RWPE1 (cell line): ENCODE data around the gene CCDC157.

ENCODE experiments used
- CTCF ChIA-PET: fragments of 350-600 bp; sonication (Branson Sonifier 250); formaldehyde crosslinking; extraction: SDS; loops from one replicate; lab custom pipeline; 2021; lab: Yijun Ruan, JAX
- POLR2A ChIA-PET: fragments of 400-600 bp; formaldehyde crosslinking; extraction: SDS; loops from one replicate; lab custom pipeline; 2020; ENCODE audit warnings: antibody characterized with exemption; ENCODE audit not compliant: low non-redundant PET; lab: Yijun Ruan, JAX
- DNase-seq: peaks from one replicate; pipeline ENCODE4 v3.0.0; 2012; ENCODE audit warnings: low spot score
- H3K27ac ChIP-seq: fragments of 450-650 bp; 2 replicates; pipeline ENCODE4 v1.5.1; 2017
- TF ChIP-seq, protein P1 (sequence below): fragments of 450-650 bp; conservative IDR thresholded peaks from 2 replicates; pipeline ENCODE4 v1.5.1; 2017; ENCODE audit warnings: low read depth, mild to moderate bottlenecking

The CCDC157 gene

DNA sequence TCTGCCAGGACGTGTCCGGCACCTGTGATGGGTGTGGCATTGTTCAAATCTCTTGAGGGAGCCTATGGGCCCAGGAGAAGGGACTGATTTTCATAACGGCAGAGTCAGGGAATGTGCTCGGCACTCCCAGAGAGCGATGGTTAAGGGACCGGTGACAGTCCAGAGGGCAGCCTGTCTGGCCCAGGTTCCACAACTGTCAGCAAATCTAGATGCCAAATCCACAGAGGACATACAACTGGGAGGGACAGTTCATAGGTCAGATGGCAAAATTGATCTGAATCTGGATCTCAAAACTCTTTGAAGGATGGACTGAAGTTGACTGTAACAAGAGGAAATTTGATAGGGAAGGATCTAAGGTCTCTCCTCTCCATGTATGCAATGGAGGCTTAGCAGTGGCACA lies 47.5 kb downstream of the CCDC157 start:
- ChIA-PET CTCF (no interaction called here), POLR2A (no interaction called here)
- H3K27ac ChIP-seq, result peak overlapping the region; percentile 17; the same call in 1 of the 2 replicates
- no peak for DNase-seq
- TF ChIP-seq, protein P1, sequence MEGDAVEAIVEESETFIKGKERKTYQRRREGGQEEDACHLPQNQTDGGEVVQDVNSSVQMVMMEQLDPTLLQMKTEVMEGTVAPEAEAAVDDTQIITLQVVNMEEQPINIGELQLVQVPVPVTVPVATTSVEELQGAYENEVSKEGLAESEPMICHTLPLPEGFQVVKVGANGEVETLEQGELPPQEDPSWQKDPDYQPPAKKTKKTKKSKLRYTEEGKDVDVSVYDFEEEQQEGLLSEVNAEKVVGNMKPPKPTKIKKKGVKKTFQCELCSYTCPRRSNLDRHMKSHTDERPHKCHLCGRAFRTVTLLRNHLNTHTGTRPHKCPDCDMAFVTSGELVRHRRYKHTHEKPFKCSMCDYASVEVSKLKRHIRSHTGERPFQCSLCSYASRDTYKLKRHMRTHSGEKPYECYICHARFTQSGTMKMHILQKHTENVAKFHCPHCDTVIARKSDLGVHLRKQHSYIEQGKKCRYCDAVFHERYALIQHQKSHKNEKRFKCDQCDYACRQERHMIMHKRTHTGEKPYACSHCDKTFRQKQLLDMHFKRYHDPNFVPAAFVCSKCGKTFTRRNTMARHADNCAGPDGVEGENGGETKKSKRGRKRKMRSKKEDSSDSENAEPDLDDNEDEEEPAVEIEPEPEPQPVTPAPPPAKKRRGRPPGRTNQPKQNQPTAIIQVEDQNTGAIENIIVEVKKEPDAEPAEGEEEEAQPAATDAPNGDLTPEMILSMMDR, result no peak

DNA sequence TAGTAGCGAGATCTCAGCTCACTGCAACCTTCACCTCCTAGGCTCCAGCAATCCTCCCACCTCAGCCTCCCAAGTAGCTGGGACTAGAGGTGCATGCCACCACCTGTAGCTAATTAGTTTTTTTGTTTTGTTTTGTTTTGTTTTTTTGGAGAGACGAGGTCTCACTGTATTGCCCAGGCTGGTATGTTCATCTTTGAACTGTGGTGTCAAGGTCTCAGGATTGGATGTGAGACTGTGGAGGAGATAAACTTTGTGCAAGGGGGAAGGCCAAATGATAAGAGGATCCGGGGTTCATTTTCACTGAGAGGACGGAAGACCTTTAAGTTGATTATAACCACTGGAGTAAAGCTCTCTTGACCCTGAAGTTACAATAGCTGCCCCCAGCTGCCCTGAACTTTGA lies 48.9 kb downstream of the CCDC157 start:
- TF ChIP-seq, protein P1, result no peak
- no peak for DNase-seq
- ChIA-PET CTCF (no interaction called here), POLR2A (no interaction called here)
- no peak overlapping the region for H3K27ac ChIP-seq

DNA sequence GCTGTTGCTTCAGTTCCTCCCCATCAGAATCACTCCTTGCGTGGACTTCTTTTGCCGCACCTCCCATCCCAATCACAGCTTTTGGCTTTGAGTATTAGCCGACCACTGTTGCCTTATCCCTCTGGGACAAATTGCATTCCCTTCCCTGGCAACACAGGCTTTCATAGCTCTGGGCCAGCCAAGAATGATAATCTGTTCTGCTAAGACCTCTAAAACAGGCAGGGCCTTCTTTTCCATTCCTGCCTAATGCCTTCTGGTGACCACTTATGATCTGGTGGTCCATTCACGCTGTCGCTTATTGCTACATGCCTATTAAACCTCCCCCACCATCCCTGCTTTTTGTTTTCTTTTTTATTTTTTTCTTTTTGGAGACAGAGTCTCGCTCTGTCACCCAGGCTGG lies 49.6 kb downstream of the CCDC157 start:
- ChIA-PET CTCF (no interaction called here), POLR2A (no interaction called here)
- TF ChIP-seq, protein P1, result no peak
- H3K27ac ChIP-seq, result no peak overlapping the region
- no peak for DNase-seq

DNA sequence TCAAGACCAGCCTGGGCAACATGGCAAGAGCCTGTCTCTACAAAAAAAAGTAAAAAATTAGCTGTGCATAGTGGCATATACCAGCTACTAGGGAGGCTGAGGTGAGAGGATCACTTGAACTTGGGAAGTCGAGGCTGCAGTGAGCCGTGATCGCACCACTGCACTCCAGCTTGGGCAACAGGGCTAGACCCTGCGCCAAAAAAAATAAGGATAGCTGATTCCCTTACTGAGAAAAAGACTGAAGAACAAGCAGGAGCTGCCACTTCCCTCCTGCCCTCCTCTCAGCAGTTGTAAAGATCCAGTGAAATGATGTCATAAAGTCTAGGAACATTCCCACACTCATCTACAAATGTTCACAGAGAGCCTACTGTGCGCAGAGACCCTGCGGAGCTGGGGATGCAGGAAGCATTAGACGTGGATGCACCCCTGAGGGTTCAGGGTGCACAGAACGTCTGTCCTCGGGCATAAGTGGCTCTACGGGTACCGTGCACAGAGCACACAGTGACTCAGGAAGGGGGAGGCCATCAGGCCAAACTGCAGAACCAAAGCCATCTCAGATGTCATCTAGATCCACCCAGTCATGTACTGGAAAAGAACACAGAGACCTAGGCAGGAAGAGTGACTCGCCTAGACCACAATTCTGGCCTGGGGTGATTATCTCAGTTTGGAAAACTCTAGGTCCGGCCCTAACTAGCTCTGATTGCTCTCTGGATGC lies 51.7 kb downstream of the CCDC157 start:
- CTCF ChIA-PET, result no interaction called here
- DNase-seq, result no peak
- H3K27ac ChIP-seq, result peak overlapping the region; percentile 70
- POLR2A ChIA-PET, result no interaction called here
- TF ChIP-seq, protein P1, result no peak

DNA sequence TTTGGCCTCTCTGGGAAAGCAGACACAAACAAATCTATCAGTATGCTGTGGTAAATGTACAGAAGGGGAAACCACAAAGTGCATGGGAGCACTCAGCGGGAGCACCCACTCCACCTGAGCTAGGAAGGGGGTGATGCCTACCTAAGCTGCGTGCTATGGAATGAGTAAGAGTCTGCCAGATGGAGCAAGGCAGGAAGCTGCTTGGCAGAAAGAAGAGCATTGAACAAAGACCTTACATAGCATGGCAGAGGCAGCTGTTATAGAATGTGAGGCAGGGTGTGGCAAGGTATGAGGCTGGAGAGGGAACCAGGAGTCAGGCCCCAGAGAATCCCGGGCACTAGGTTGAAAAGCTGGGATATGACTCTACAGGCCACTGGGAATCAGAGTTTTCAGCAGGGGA lies 55.0 kb downstream of the CCDC157 start:
- H3K27ac ChIP-seq, result peak overlapping the region; percentile 70
- TF ChIP-seq, protein P1, result no peak
- ChIA-PET CTCF (interaction anchor here (1.1 kb wide), 1 partner anchor 9 kb away, joined by 3 read pairs; no protein-coding TSS in a partner anchor), POLR2A (no interaction called here)
- DNase-seq, result peak; percentile 30

DNA sequence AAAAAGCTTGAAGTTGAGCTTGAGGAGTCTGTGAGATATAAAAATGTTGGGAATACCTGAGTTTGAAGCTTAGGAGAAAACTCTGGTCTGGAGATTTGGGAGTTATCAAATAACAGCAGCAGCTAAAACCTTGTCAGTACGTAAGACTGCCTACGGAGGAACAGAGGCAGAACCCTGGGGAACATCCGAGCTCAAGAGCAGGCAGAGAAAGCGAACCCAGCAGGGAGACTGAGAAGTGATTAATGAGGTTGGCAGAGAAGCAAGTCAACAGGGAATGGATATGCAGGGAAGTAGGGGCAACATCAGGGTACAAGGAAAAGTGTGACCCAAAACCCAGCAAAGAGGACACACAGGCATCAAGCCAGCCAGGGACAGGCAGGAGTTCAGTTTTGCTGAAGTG lies 56.2 kb downstream of the CCDC157 start:
- ChIA-PET CTCF (interaction anchor here (0.7 kb wide), 1 partner anchor 25 kb away, joined by 5 read pairs; no protein-coding TSS in a partner anchor), POLR2A (interaction anchor here (1.2 kb wide), 1 partner anchor 10 kb away, joined by 3 read pairs; no protein-coding TSS in a partner anchor)

More for the DNA sequence above, 56.2 kb downstream of the CCDC157 start:
- no peak for DNase-seq
- H3K27ac ChIP-seq, result no peak overlapping the region; the same call in 1 of the 2 replicates
- TF ChIP-seq, protein P1, result no peak
